K562 (cell line): ENCODE data around the gene AHNAK. TPM values are rescaled to one million over a fixed set of nuclear protein-coding genes. Genes with fewer than 3 reads are reported as not detected.
A peak's percentile ranks its signal among the peaks of the same experiment; 100 is the strongest.

Source experiments
- HMG20B ChIP-seq: fragments of 250-450 bp; sonication (Bioruptor Pico); IDR thresholded peaks from 2 replicates; pipeline ENCODE4 v1.5.0; 2021; ENCODE audit warnings: mild to moderate bottlenecking
- MGA ChIP-seq: fragments of 450-650 bp; IDR thresholded peaks from 2 replicates; pipeline ENCODE4 v1.6.1; 2016; ENCODE audit warnings: mild to moderate bottlenecking, moderate library complexity
- PKNOX1 ChIP-seq: fragments of 450-650 bp; IDR thresholded peaks from 2 replicates; pipeline ENCODE4 v1.6.1; 2016
- SRF ChIP-seq, 2 experiments: fragments of 250-450, 450-650 bp in 1 of 2; sonication (Bioruptor Pico) in 1 of 2; sonication (generic) in 1 of 2; formaldehyde crosslinking; IDR thresholded peaks; 2 replicates each; pipeline versions ENCODE4 v1.5.0 to v1.5.1; 2020 to 2022; ENCODE audit warnings: mild to moderate bottlenecking in 1 of 2, missing genetic modification reagents in 1 of 2
- ZHX1 ChIP-seq: fragments of 150-350 bp; conservative IDR thresholded peaks from 2 replicates; pipeline ENCODE4 v1.6.1; 2014; ENCODE audit warnings: low read length
- ZNF592 ChIP-seq: fragments of 450-650 bp; IDR thresholded peaks from 2 replicates; pipeline ENCODE4 v1.6.1; 2017; ENCODE audit warnings: antibody characterized with exemption, mild to moderate bottlenecking
- ZNF644 ChIP-seq: fragments of 200-800 bp; sonication (Bioruptor generic); IDR thresholded peaks from 2 replicates; pipeline ENCODE4 v1.6.1; 2016; ENCODE audit warnings: low read depth, missing genetic modification characterization, missing compliant biosample characterization
- polyA plus RNA-seq, 8 experiments: library from polyadenylated mRNA; depleted of rRNA in 4 of 8; stranded (reverse) in 5 of 8; unstranded in 3 of 8; fragments of >200 nt; fragmentation: Nextera tagmentation in 2 of 8; fragmentation: Illumina TruSeq in 1 of 8; extraction: Ambion mirVana in 2 of 8; extraction: Trizol in 1 of 8; gene quantifications; 2 replicates each; pipeline versions ENCODE4 v1.2.1 to v1.2.3, GENCODE V29; 2011 to 2014; ENCODE audit warnings: inconsistent platforms in 1 of 8, missing spikeins in 1 of 8
- total RNA-seq, 7 experiments: library from RNA; depleted of rRNA in 6 of 7; stranded (reverse); fragments of >200 nt in 6 of 7; fragmentation: Illumina TruSeq in 2 of 7; extraction: Trizol in 2 of 7; gene quantifications; 2 replicates each; pipeline versions ENCODE4 v1.2.1 to v1.2.3, GENCODE V29; 2011 to 2021; ENCODE audit warnings: low replicate concordance in 1 of 7

Gene AHNAK
- total and polyA plus RNA-seq, 9 of the 15 experiments (the other 6 are each of a cell fraction or from before 2014, with no cell fraction given), result 1.5 to 89.7 (median 45.0) TPM

- peak; percentile 54 for TF ChIP-seq ZNF592
- TF ChIP-seq MGA, result peak; percentile 43
- peak in 1 of 2 experiments; percentile 91; a peak in 2 of 4 replicates for TF ChIP-seq SRF (CRISPR knock-in tag; IDR thresholded peaks at IDR 0.05)
- TF ChIP-seq HMG20B (CRISPR knock-in tag), result no peak
- TF ChIP-seq ZNF644 (tag), result no peak
- TF ChIP-seq ZHX1, result no peak
- TF ChIP-seq PKNOX1, result peak; percentile 53
Observed at GRCh38 chr11:62505059-62505439, 41.6 kb downstream of the AHNAK start (continued).
